Skeletal muscle satellite cell (primary cell): Measurements from ENCODE around the gene AMFR. TPM values are rescaled to one million over a fixed set of nuclear protein-coding genes. Genes with fewer than 3 reads are reported as not detected.
A peak's percentile ranks its signal among the peaks of the same experiment; 100 is the strongest.

Experiments
- H3K27me3 ChIP-seq: 2 replicates; pipeline ENCODE4 v1.7.0; 2013; ENCODE audit warnings: low read length; ENCODE audit not compliant: control insufficient read depth, insufficient read depth
- H3K36me3 ChIP-seq: 2 replicates; pipeline ENCODE4 v1.7.0; 2013; ENCODE audit warnings: mild to moderate bottlenecking, control low read depth, low read length; ENCODE audit not compliant: insufficient read depth
- H3K4me1 ChIP-seq: 2 replicates; pipeline ENCODE4 v1.7.0; 2013; ENCODE audit warnings: low read length; ENCODE audit not compliant: control insufficient read depth, insufficient read depth
- H3K4me2 ChIP-seq: 2 replicates; pipeline ENCODE4 v1.7.0; 2013; ENCODE audit warnings: mild to moderate bottlenecking, low read length
- H3K4me3 ChIP-seq: 2 replicates; pipeline ENCODE4 v1.7.0; 2013; ENCODE audit warnings: low read length
- H3K9ac ChIP-seq: 2 replicates; pipeline ENCODE4 v1.7.0; 2013; ENCODE audit warnings: mild to moderate bottlenecking, low read depth, low read length, moderate library complexity
- H3K9me3 ChIP-seq: replicated peaks from 2 replicates; pipeline ENCODE4 v1.7.0; 2013; ENCODE audit warnings: mild to moderate bottlenecking, control low read depth, low read length
- total RNA-seq: library from RNA; depleted of rRNA; stranded (reverse); fragments of >200 nt; gene quantifications from 2 replicates; pipeline ENCODE4 v1.2.3, GENCODE V29; 2012; rRNA removed

AMFR gene
- total RNA-seq, result 140 and 160 TPM in 2 replicates

- no peaks in the 10 kb centered on the region for H3K9me3 ChIP-seq
- peaks cover 2% of the 10 kb centered on the region for H3K36me3 ChIP-seq
- peak within 1 kb of the TSS; percentile 86 for H3K4me2 ChIP-seq
- no peaks in the 10 kb centered on the region for H3K27me3 ChIP-seq
- H3K4me3 ChIP-seq, result peak within 1 kb of the TSS; percentile 75
- H3K9ac ChIP-seq, result peak within 1 kb of the TSS; percentile 97
- H3K4me1 ChIP-seq, result peaks cover 23% of the 10 kb centered on the region
These were observed at the start of gene AMFR for GRCh38 chr16:56425439-56425832. AMFR (minus strand) TSS chr16:56425545; CDS start chr16:56425327, 218 bp downstream.

GRCh38 chr16:56470666-56471065, 45.3 kb upstream of the AMFR start:
- Histone ChIP-seq H3K4me1 (no peaks in the 10 kb centered on the region), H3K9me3 (no peaks in the 10 kb centered on the region), H3K4me2 (no peak overlapping the region), H3K36me3 (peaks cover 79% of the 10 kb centered on the region), H3K27me3 (no peaks in the 10 kb centered on the region), H3K4me3 (no peak overlapping the region), H3K9ac (no peak overlapping the region)

- Histone ChIP-seq H3K4me1 (no peaks in the 10 kb centered on the region), H3K27me3 (no peaks in the 10 kb centered on the region), H3K36me3 (peaks cover 79% of the 10 kb centered on the region), H3K9ac (no peak overlapping the region), H3K9me3 (no peaks in the 10 kb centered on the region), H3K4me2 (no peak overlapping the region), H3K4me3 (no peak overlapping the region)
These were observed 44.9 kb upstream of the AMFR start for GRCh38 chr16:56470232-56470631.

GRCh38 chr16:56469748-56470147, 44.4 kb upstream of the AMFR start:
- no peaks in the 10 kb centered on the region for H3K4me1 ChIP-seq
- H3K27me3 ChIP-seq, result no peaks in the 10 kb centered on the region
- no peak overlapping the region for H3K4me3 ChIP-seq
- peaks cover 77% of the 10 kb centered on the region for H3K36me3 ChIP-seq
- no peak overlapping the region for H3K4me2 ChIP-seq
- no peak overlapping the region for H3K9ac ChIP-seq
- no peaks in the 10 kb centered on the region for H3K9me3 ChIP-seq

GRCh38 chr16:56468800-56469199, 43.5 kb upstream of the AMFR start:
- Histone ChIP-seq H3K4me2 (no peak overlapping the region), H3K4me1 (no peaks in the 10 kb centered on the region), H3K9ac (no peak overlapping the region), H3K27me3 (no peaks in the 10 kb centered on the region), H3K36me3 (peaks cover 82% of the 10 kb centered on the region), H3K9me3 (no peaks in the 10 kb centered on the region), H3K4me3 (no peak overlapping the region)

- H3K4me1 ChIP-seq, result no peaks in the 10 kb centered on the region
- H3K9me3 ChIP-seq, result no peaks in the 10 kb centered on the region
- H3K36me3 ChIP-seq, result peaks cover 78% of the 10 kb centered on the region
- H3K27me3 ChIP-seq, result no peaks in the 10 kb centered on the region
- no peak overlapping the region for H3K4me2 ChIP-seq
- no peak overlapping the region for H3K4me3 ChIP-seq
- H3K9ac ChIP-seq, result no peak overlapping the region
These were observed 41.0 kb upstream of the AMFR start for GRCh38 chr16:56466344-56466743.

- Histone ChIP-seq H3K27me3 (no peaks in the 10 kb centered on the region), H3K9me3 (no peaks in the 10 kb centered on the region), H3K4me1 (no peaks in the 10 kb centered on the region), H3K4me3 (no peak overlapping the region), H3K36me3 (peaks cover 69% of the 10 kb centered on the region), H3K4me2 (no peak overlapping the region), H3K9ac (no peak overlapping the region)
These were observed 37.8 kb upstream of the AMFR start for GRCh38 chr16:56463153-56463552.

- Histone ChIP-seq H3K36me3 (peaks cover 70% of the 10 kb centered on the region), H3K27me3 (no peaks in the 10 kb centered on the region), H3K4me2 (no peak overlapping the region), H3K4me3 (no peak overlapping the region), H3K9ac (no peak overlapping the region), H3K9me3 (no peaks in the 10 kb centered on the region), H3K4me1 (no peaks in the 10 kb centered on the region)
These were observed 36.9 kb upstream of the AMFR start for GRCh38 chr16:56462064-56462796.

- no peaks in the 10 kb centered on the region for H3K4me1 ChIP-seq
- H3K36me3 ChIP-seq, result peaks cover 63% of the 10 kb centered on the region
- H3K4me2 ChIP-seq, result no peak overlapping the region
- no peak overlapping the region for H3K4me3 ChIP-seq
- H3K9me3 ChIP-seq, result no peaks in the 10 kb centered on the region
- H3K9ac ChIP-seq, result no peak overlapping the region
- H3K27me3 ChIP-seq, result no peaks in the 10 kb centered on the region
These were observed 34.8 kb upstream of the AMFR start for GRCh38 chr16:56460101-56460500.

- Histone ChIP-seq H3K9me3 (no peaks in the 10 kb centered on the region), H3K36me3 (peaks cover 64% of the 10 kb centered on the region), H3K27me3 (no peaks in the 10 kb centered on the region), H3K9ac (no peak overlapping the region), H3K4me3 (no peak overlapping the region), H3K4me2 (no peak overlapping the region), H3K4me1 (peaks cover 3% of the 10 kb centered on the region)
These were observed 32.7 kb upstream of the AMFR start for GRCh38 chr16:56457927-56458470.

- Histone ChIP-seq H3K4me3 (peak overlapping the region; percentile 96), H3K9ac (peak overlapping the region; percentile 93), H3K9me3 (no peaks in the 10 kb centered on the region), H3K27me3 (no peaks in the 10 kb centered on the region), H3K4me1 (peaks cover 31% of the 10 kb centered on the region), H3K4me2 (peak overlapping the region; percentile 76), H3K36me3 (peaks cover 27% of the 10 kb centered on the region)
These were observed 26.7 kb upstream of the AMFR start for GRCh38 chr16:56451753-56452689.
